Glutamatergic neuron (in vitro differentiated cells): ENCODE measurements around the gene SPSB3. TPM values are rescaled to one million over a fixed set of nuclear protein-coding genes. Genes with fewer than 3 reads are reported as not detected.

ENCODE experiments used
- DNase-seq: peaks from one replicate; pipeline ENCODE4 v3.0.0; 2022
- H3K27ac Mint-ChIP-seq: one replicate; pipeline ENCODE4 v1.8.0; 2020; ENCODE audit warnings: mild to moderate bottlenecking, mixed read lengths, inconsistent platforms; ENCODE audit not compliant: unreplicated experiment
- H3K27me3 Mint-ChIP-seq: one replicate; pipeline ENCODE4 v1.8.0; 2020; ENCODE audit warnings: mild to moderate bottlenecking, moderate library complexity, mixed read lengths, inconsistent platforms; ENCODE audit not compliant: unreplicated experiment
- H3K36me3 Mint-ChIP-seq: one replicate; pipeline ENCODE4 v1.8.0; 2020; ENCODE audit warnings: mild to moderate bottlenecking, mixed read lengths, inconsistent platforms; ENCODE audit not compliant: unreplicated experiment
- H3K4me1 Mint-ChIP-seq: one replicate; pipeline ENCODE4 v1.8.0; 2020; ENCODE audit warnings: mild to moderate bottlenecking, low read depth, mixed read lengths, inconsistent platforms; ENCODE audit not compliant: unreplicated experiment
- H3K4me3 Mint-ChIP-seq: one replicate; pipeline ENCODE4 v1.8.0; 2020; ENCODE audit warnings: mild to moderate bottlenecking, mixed read lengths, inconsistent platforms; ENCODE audit not compliant: unreplicated experiment
- H3K9me3 Mint-ChIP-seq: one replicate; pipeline ENCODE4 v1.8.0; 2020; ENCODE audit warnings: mild to moderate bottlenecking, moderate library complexity, mixed read lengths, inconsistent platforms; ENCODE audit not compliant: unreplicated experiment
- CTCF ChIP-seq: fragments of 200-600 bp; sonication (generic); IDR thresholded peaks from one replicate; pipeline ENCODE4 v1.5.0; 2021; ENCODE audit not compliant: partially characterized antibody, unreplicated experiment
- total RNA-seq: library from RNA; stranded (reverse); fragmentation: NEBNext Ultra II Directional; extraction: Animal tissue kit (Norgen Biotek cat#: 25700); gene quantifications from one replicate; pipeline ENCODE4 v1.2.1, GENCODE V29; 2021; ENCODE audit not compliant: unreplicated experiment

The SPSB3 gene
- total RNA-seq, 1 donor from 2014 or later = 80.4 TPM

GRCh38 chr16:1775846-1776671, 6.3 kb downstream of the SPSB3 start:
- H3K4me1 Mint-ChIP-seq = peaks cover 11% of the 10 kb centered on the region
- no peaks in the 10 kb centered on the region for H3K36me3 Mint-ChIP-seq
- DNase-seq = peak; percentile 60
- H3K27me3 Mint-ChIP-seq = peaks cover 15% of the 10 kb centered on the region
- H3K27ac Mint-ChIP-seq = peak overlapping the region; percentile 80
- H3K9me3 Mint-ChIP-seq = peaks cover 15% of the 10 kb centered on the region
- TF ChIP-seq CTCF = no peak
- H3K4me3 Mint-ChIP-seq = peak overlapping the region; percentile 74

GRCh38 chr16:1775006-1775845, 7.1 kb downstream of the SPSB3 start:
- Mint-ChIP-seq H3K4me1 (peaks cover 11% of the 10 kb centered on the region), H3K36me3 (no peaks in the 10 kb centered on the region), H3K27ac (peak overlapping the region; percentile 72), H3K27me3 (peaks cover 18% of the 10 kb centered on the region), H3K9me3 (peaks cover 17% of the 10 kb centered on the region), H3K4me3 (peak overlapping the region; percentile 52)
- DNase-seq = peak; percentile 23
- no peak for TF ChIP-seq CTCF

- Mint-ChIP-seq H3K4me1 (peaks cover 13% of the 10 kb centered on the region), H3K36me3 (no peaks in the 10 kb centered on the region), H3K27me3 (peaks cover 21% of the 10 kb centered on the region), H3K9me3 (peaks cover 19% of the 10 kb centered on the region), H3K27ac (no peak overlapping the region), H3K4me3 (peak overlapping the region; percentile 52)
- no peak for DNase-seq
- no peak for TF ChIP-seq CTCF
These were observed 8.0 kb downstream of the SPSB3 start for GRCh38 chr16:1774448-1774780.

- no peak for DNase-seq
- Mint-ChIP-seq H3K4me3 (peak overlapping the region; percentile 87), H3K9me3 (peaks cover 19% of the 10 kb centered on the region), H3K4me1 (peaks cover 13% of the 10 kb centered on the region), H3K27me3 (peaks cover 18% of the 10 kb centered on the region), H3K36me3 (no peaks in the 10 kb centered on the region), H3K27ac (peak overlapping the region; percentile 66)
- peak; percentile 63 for TF ChIP-seq CTCF
These were observed 8.5 kb downstream of the SPSB3 start for GRCh38 chr16:1773703-1774447.
